Hepatocyte (in vitro differentiated cells): ENCODE results near the gene SELENOI. TPM values are rescaled to one million over a fixed set of nuclear protein-coding genes. Genes with fewer than 3 reads are reported as not detected.

Experiments
- DNase-seq: peaks from one replicate; pipeline ENCODE4 v3.0.0-alpha.2; 2016; ENCODE audit warnings: low spot score
- H2AFZ ChIP-seq: fragments of 200-600 bp; sonication (generic); 2 replicates; pipeline ENCODE4 v1.6.0; 2016; ENCODE audit warnings: antibody characterized with exemption, mild to moderate bottlenecking
- H3K27ac ChIP-seq: fragments of 200-600 bp; sonication (generic); 2 replicates; pipeline ENCODE4 v1.5.1; 2016; ENCODE audit warnings: mild to moderate bottlenecking
- H3K27me3 ChIP-seq: fragments of 200-600 bp; sonication (generic); 2 replicates; pipeline ENCODE4 v1.6.1; 2016
- H3K36me3 ChIP-seq: fragments of 200-600 bp; sonication (generic); replicated peaks from 2 replicates; pipeline ENCODE4 v1.5.1; 2016; ENCODE audit warnings: low read depth; ENCODE audit not compliant: insufficient read depth
- H3K4me1 ChIP-seq: fragments of 200-600 bp; sonication (generic); 2 replicates; pipeline ENCODE4 v1.5.1; 2016; ENCODE audit warnings: mild to moderate bottlenecking, moderate library complexity; ENCODE audit not compliant: insufficient read depth
- H3K4me2 ChIP-seq: fragments of 200-600 bp; sonication (generic); 2 replicates; pipeline ENCODE4 v1.6.0; 2016
- H3K4me3 ChIP-seq: fragments of 200-600 bp; sonication (generic); 2 replicates; pipeline ENCODE4 v1.5.1; 2016; ENCODE audit warnings: mild to moderate bottlenecking
- H3K79me2 ChIP-seq: fragments of 200-600 bp; sonication (generic); 2 replicates; pipeline ENCODE4 v1.6.0; 2017; ENCODE audit warnings: mild to moderate bottlenecking
- H3K9me2 ChIP-seq: fragments of 200-600 bp; sonication (generic); replicated peaks from 2 replicates; pipeline ENCODE4 v1.6.0; 2017; ENCODE audit warnings: mild to moderate bottlenecking; ENCODE audit not compliant: insufficient read depth
- H3K9me3 ChIP-seq: fragments of 200-600 bp; sonication (generic); 2 replicates; pipeline ENCODE4 v1.5.1; 2016; ENCODE audit warnings: low read depth, mild to moderate bottlenecking
- H4K20me1 ChIP-seq: fragments of 200-600 bp; sonication (generic); 2 replicates; pipeline ENCODE4 v1.6.0; 2016; ENCODE audit warnings: mild to moderate bottlenecking; ENCODE audit not compliant: insufficient read depth, poor library complexity, severe bottlenecking
- EZH2 ChIP-seq: fragments of 200-600 bp; sonication (generic); IDR thresholded peaks from 2 replicates; pipeline ENCODE4 v1.6.1; 2016; ENCODE audit warnings: antibody characterized with exemption, mild to moderate bottlenecking, borderline replicate concordance
- EZH2phosphoT487 ChIP-seq: fragments of 200-600 bp; sonication (generic); IDR thresholded peaks from one replicate; pipeline ENCODE4 v1.6.1; 2018; ENCODE audit warnings: antibody characterized with exemption, mild to moderate bottlenecking, low read depth, moderate library complexity; ENCODE audit not compliant: unreplicated experiment, severe bottlenecking
- WGBS: methylation state at CpG from one replicate; pipeline ENCODE4 v1.1.6; 2016; ENCODE audit warnings: low lambda C conversion rate; ENCODE audit errors: missing lambda C conversion rate; 5-methylcytosine and 5-hydroxymethylcytosine counted together
- polyA plus RNA-seq: library from polyadenylated mRNA; unstranded; fragments of >200 nt; fragmentation: Nextera tagmentation; extraction: Ambion mirVana; gene quantifications from 2 replicates; pipeline ENCODE4 v1.2.1, GENCODE V29; 2016
- total RNA-seq: library from RNA; depleted of rRNA; stranded (reverse); fragments of >200 nt; gene quantifications from 2 replicates; pipeline ENCODE4 v1.2.3, GENCODE V29; 2014
- TF ChIP-seq, protein P1 (sequence below): fragments of 200-600 bp; sonication (generic); IDR thresholded peaks from 2 replicates; pipeline ENCODE4 v1.5.1; 2016; ENCODE audit warnings: antibody characterized with exemption, mild to moderate bottlenecking; ENCODE audit not compliant: poor library complexity

The SELENOI gene
- total and polyA plus RNA-seq, 2 experiments from 2014 or later, result 6.4 to 34.4 TPM

DNA sequence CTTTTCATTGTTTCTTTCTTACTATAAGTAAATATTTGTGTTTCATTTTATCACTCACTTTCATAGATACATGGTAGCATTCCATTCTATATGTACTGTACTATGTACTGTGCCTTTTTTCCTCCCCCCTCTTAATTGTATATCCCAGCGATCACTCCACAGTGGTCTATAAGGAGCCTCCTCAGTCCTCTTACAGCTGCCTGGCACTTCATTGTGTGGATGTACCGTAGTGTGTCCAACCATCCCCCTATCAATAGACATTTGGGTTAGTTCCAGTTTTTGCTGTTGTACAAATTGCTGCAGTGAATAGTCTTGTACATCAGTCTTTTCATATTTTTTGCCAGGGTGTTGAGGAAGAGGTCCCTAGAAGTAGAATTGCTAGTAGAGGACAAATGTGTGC is 34.3 kb downstream of the SELENOI start:
- Histone ChIP-seq H3K36me3 (no peaks in the 10 kb centered on the region), H3K9me2 (no peaks in the 10 kb centered on the region), H3K4me3 (no peak overlapping the region), H2AFZ (no peak overlapping the region), H4K20me1 (no peaks in the 10 kb centered on the region), H3K4me2 (no peak overlapping the region), H3K79me2 (no peaks in the 10 kb centered on the region), H3K9me3 (no peaks in the 10 kb centered on the region), H3K27me3 (no peaks in the 10 kb centered on the region), H3K27ac (no peak overlapping the region), H3K4me1 (no peaks in the 10 kb centered on the region)
- TF ChIP-seq, protein P1, sequence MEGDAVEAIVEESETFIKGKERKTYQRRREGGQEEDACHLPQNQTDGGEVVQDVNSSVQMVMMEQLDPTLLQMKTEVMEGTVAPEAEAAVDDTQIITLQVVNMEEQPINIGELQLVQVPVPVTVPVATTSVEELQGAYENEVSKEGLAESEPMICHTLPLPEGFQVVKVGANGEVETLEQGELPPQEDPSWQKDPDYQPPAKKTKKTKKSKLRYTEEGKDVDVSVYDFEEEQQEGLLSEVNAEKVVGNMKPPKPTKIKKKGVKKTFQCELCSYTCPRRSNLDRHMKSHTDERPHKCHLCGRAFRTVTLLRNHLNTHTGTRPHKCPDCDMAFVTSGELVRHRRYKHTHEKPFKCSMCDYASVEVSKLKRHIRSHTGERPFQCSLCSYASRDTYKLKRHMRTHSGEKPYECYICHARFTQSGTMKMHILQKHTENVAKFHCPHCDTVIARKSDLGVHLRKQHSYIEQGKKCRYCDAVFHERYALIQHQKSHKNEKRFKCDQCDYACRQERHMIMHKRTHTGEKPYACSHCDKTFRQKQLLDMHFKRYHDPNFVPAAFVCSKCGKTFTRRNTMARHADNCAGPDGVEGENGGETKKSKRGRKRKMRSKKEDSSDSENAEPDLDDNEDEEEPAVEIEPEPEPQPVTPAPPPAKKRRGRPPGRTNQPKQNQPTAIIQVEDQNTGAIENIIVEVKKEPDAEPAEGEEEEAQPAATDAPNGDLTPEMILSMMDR, result no peak
- no peak for TF ChIP-seq EZH2phosphoT487
- no peak for TF ChIP-seq EZH2
- 85% methylated on average over 2 of the region's 2 CpGs for WGBS
- DNase-seq, result no peak

DNA sequence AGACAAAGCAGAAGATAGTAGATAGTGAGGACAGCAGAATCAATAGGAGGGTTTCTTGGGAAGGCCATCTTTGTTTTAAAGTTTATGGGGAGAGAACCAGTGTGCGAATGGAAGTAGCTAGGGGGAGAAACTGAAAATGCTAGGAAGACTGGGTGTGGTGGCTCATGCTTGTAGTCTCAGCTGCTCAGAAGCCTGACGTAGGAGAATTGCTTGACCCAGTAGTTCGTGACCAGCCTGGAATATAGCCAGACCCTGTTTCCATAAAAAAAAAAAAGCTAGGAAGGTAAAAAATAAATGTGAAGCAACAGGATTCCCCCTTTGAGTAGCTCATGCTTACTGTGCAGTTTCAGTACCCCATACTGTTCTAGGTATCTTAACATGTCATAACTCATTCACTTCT is 36.6 kb downstream of the SELENOI start:
- Histone ChIP-seq H3K9me2 (no peaks in the 10 kb centered on the region), H3K27ac (no peak overlapping the region), H3K27me3 (no peaks in the 10 kb centered on the region), H3K4me2 (no peak overlapping the region), H4K20me1 (no peaks in the 10 kb centered on the region), H3K9me3 (no peaks in the 10 kb centered on the region), H3K4me3 (no peak overlapping the region), H3K36me3 (no peaks in the 10 kb centered on the region), H3K79me2 (peaks cover 4% of the 10 kb centered on the region), H2AFZ (no peak overlapping the region), H3K4me1 (no peaks in the 10 kb centered on the region)
- DNase-seq, result no peak
- TF ChIP-seq, protein P1, result no peak
- TF ChIP-seq EZH2phosphoT487 (no peak), EZH2 (no peak)
- WGBS, result 96% methylated on average over 3 of the region's 3 CpGs

DNA sequence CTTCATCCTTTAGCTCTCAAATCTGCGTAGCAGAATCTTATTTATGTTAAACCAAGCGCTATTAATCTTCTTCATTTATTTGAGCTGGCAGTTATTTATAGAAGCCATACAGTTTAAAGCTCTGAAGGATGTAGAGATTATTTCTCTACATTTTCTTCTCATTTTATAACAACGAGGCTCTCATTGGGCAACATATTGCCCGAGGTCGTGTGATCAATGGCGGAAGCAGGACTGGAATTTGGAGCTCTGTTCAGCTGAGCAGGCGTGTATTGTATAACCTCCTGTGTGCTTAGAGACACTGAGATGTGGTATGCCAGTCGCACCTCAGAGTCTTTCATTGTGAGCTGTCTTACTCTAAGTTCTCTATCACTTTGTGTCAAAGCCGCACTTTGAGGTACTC is 38.2 kb downstream of the SELENOI start:
- H3K27ac ChIP-seq, result no peak overlapping the region
- no peak for DNase-seq
- no peaks in the 10 kb centered on the region for H3K36me3 ChIP-seq
- H2AFZ ChIP-seq, result no peak overlapping the region
- no peaks in the 10 kb centered on the region for H3K9me3 ChIP-seq
- H3K9me2 ChIP-seq, result no peaks in the 10 kb centered on the region
- no peak overlapping the region for H3K4me2 ChIP-seq
- H4K20me1 ChIP-seq, result no peaks in the 10 kb centered on the region
- WGBS, result 91% methylated on average over 9 of the region's 9 CpGs
- H3K4me3 ChIP-seq, result no peak overlapping the region
- H3K4me1 ChIP-seq, result no peaks in the 10 kb centered on the region
- H3K27me3 ChIP-seq, result no peaks in the 10 kb centered on the region
- TF ChIP-seq EZH2phosphoT487 (no peak), EZH2 (no peak)
- TF ChIP-seq, protein P1, result no peak
- H3K79me2 ChIP-seq, result peaks cover 4% of the 10 kb centered on the region

DNA sequence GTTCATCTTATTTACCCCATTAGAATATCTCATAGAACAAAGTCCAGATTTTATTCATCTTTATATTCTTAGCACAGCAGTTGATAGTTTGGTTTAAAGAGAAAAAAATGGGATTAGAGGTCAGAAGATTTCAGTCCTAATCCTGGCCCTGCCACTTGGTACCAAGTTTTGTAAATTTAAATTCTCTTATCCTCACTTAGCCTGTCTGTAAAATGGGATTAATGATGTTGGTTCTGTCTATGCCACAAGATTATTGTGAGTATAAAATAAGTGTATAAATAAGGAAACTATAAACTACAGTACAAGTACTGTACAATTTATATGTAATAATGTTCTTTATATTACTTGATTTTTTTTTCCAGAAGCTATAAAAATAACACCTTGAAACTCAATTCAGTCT is 38.7 kb downstream of the SELENOI start:
- Histone ChIP-seq H3K4me1 (no peaks in the 10 kb centered on the region), H3K9me2 (no peaks in the 10 kb centered on the region), H3K27me3 (no peaks in the 10 kb centered on the region), H3K79me2 (peaks cover 4% of the 10 kb centered on the region), H3K4me2 (no peak overlapping the region), H3K4me3 (no peak overlapping the region), H3K36me3 (no peaks in the 10 kb centered on the region), H3K27ac (no peak overlapping the region), H3K9me3 (no peaks in the 10 kb centered on the region), H4K20me1 (no peaks in the 10 kb centered on the region), H2AFZ (no peak overlapping the region)
- TF ChIP-seq EZH2phosphoT487 (no peak), EZH2 (no peak)
- TF ChIP-seq, protein P1, result no peak
- no peak for DNase-seq
